Endothelial cell of umbilical vein (primary cell): ENCODE measurements around the gene EBI3.

Experiments
- CTCF ChIP-seq, 2 donors: IDR thresholded peaks; 1 replicate in 1 of 2; 2 replicates in 1 of 2; pipeline ENCODE4 v1.5.1; 2011; ENCODE audit warnings: low read length in 2 of 2, mild to moderate bottlenecking in 2 of 2, moderate library complexity in 2 of 2, control low read depth in 1 of 2, inconsistent platforms in 1 of 2, low read depth in 1 of 2; ENCODE audit not compliant: insufficient read depth in 1 of 2; ENCODE audit errors: extremely low read depth in 1 of 2
- EZH2 ChIP-seq: IDR thresholded peaks from 2 replicates; pipeline ENCODE4 v1.6.1; 2012; ENCODE audit warnings: borderline replicate concordance, low read depth, mild to moderate bottlenecking, moderate library complexity, low read length, inconsistent platforms; ENCODE audit not compliant: severe bottlenecking
- MYC ChIP-seq: IDR thresholded peaks from one replicate; pipeline ENCODE4 v1.6.1; 2011; ENCODE audit warnings: mild to moderate bottlenecking, low read depth, low read length
- POLR2A ChIP-seq: IDR thresholded peaks from 2 replicates; pipeline ENCODE4 v1.6.1; 2012; ENCODE audit warnings: low read depth, mild to moderate bottlenecking, control low read depth, low read length
- POLR2AphosphoS5 ChIP-seq: IDR thresholded peaks from 2 replicates; pipeline ENCODE4 v1.6.1; 2012; ENCODE audit warnings: low read depth, mild to moderate bottlenecking, control low read depth, low read length, moderate library complexity; ENCODE audit not compliant: insufficient read depth
- TF ChIP-seq, protein P1 (sequence below): IDR thresholded peaks from 2 replicates; pipeline ENCODE4 v1.6.1; 2011; ENCODE audit not compliant: insufficient read depth, insufficient read length

GRCh38 chr19:4189641-4190040 is 39.7 kb upstream of the EBI3 start:
- TF ChIP-seq CTCF (IDR thresholded peaks at IDR 0.05; ENCODE audit: extremely low read depth in 1 of 2, insufficient read depth in 1 of 2, low read depth in 1 of 2, low read length in 2 of 2), result no peak
- TF ChIP-seq EZH2, result no peak
- no peak for TF ChIP-seq POLR2A
- TF ChIP-seq, protein P1, sequence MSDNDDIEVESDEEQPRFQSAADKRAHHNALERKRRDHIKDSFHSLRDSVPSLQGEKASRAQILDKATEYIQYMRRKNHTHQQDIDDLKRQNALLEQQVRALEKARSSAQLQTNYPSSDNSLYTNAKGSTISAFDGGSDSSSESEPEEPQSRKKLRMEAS, result no peak
- TF ChIP-seq MYC, result no peak
- no peak for TF ChIP-seq POLR2AphosphoS5
